Stimulated activated CD8-positive, alpha-beta memory T cell treated with anti-CD3 and anti-CD28 coated beads, Interleukin-4, amount 100 ng/mL, for 4 hours (primary cell): ENCODE measurements around the gene UBE2E2.

Experiments used
- DNase-seq, 2 donors: peaks; one replicate each; pipeline ENCODE4 v3.0.0-alpha.2; 2020; ENCODE audit warnings: low read depth in 2 of 2, low spot score in 1 of 2

The UBE2E2 gene

DNA sequence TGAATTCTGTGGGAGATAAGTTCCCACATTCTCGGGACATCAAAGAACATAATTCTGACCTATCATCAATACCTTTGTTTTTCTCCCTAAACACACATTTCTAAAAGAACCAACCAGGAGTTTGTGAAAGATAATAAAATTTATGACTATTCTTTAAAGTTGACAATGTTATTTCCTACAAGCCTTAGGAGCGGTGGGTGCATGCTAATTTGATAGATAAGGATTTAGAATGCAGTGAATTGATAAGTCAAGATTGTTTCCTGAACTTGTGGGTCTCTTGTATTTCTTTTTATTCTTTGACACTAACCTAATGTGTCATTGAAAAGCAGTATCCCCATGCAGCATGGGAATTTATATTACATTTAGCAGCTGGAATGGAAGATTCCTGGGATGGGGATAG is 10.3 kb upstream of the UBE2E2 start:
- DNase-seq = no peak

DNA sequence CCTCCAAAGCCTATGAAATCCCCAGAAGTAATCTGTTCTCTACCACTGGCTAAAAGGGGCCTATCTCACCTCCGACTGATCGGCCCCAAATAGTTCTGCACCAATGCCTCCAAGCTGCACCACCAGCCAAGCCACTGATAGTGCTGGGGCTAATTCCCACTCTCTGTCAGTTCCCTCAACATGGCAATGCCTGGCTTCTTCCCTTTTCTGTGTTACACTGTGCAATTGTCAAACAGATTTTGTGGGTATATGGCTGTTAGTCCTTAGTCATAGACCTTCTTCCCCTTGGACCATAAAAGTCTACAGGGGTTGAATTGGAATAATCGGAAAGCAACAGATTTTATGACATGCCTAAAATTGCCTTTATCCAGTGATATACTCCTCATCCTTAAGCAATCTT is 9.3 kb upstream of the UBE2E2 start:
- no peak for DNase-seq

DNA sequence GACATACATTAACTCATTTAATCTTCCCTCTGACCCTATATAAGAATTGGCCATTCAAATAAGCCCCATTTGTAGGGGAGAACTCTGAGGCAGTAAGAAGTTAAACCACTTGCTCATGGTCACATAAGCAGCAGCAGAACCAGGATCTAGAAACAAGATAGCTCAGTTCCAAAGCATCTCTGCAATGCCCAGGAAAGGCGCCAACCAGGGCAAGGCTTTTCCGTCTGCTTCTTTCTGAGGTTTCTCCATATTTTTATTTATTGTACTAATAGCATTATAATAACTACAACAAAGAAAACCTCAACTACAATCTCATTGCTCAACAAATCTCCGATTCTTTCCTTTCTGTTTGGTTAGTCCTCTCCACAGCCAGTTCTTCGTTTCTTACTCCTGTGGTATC is 4.3 kb upstream of the UBE2E2 start:
- no peak for DNase-seq

DNA sequence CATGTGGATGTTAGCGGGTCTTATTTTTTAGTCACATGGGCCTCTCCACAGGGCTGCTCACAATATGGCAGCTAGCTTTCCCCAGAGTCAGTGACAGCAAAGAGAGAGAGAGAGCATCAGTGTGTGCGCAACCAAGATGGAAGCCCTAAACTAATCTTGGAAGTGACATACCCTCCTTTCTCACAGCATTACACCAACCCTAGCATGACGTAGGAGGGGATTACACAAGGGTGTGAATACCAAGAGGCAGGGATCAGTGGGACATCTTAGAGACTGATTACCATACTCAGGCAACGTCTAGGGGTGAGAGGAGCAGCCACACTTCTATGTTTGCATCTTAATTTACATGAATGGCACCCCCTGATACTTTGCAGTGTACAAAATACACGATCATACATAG is 3.5 kb upstream of the UBE2E2 start:
- DNase-seq = no peak

DNA sequence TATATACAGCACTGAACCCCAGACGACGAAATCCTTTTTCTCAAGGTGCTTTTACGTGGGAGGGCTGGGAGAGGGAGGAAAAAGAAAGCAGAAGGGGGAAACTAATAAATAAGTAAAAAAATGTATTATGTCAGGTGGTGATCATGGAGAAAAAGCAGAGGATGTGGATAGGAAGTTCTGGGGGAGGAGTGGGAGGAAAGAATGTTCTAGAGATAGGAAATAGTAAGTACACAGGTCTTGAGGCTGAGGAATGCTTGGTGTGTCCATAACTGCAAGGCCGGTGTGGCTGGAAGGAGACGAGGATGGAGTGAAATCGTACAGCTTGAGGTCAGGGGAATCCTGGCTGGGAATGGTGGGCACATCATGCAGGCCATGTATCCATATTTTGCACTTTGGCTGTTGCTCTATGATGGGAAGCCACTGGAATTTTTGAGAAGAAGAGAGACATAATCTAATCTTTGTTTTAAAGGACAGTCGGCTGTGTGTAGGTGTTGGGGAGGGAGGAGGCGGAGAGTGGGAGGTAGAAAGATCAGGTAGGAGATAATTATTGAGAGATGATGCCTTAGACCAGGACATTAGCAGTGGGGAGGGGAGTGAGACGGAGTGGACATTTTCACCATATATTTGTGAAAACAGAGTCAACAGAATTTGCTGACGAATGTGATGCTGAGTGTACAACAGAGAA is 1.8 kb upstream of the UBE2E2 start:
- DNase-seq = no peak

DNA sequence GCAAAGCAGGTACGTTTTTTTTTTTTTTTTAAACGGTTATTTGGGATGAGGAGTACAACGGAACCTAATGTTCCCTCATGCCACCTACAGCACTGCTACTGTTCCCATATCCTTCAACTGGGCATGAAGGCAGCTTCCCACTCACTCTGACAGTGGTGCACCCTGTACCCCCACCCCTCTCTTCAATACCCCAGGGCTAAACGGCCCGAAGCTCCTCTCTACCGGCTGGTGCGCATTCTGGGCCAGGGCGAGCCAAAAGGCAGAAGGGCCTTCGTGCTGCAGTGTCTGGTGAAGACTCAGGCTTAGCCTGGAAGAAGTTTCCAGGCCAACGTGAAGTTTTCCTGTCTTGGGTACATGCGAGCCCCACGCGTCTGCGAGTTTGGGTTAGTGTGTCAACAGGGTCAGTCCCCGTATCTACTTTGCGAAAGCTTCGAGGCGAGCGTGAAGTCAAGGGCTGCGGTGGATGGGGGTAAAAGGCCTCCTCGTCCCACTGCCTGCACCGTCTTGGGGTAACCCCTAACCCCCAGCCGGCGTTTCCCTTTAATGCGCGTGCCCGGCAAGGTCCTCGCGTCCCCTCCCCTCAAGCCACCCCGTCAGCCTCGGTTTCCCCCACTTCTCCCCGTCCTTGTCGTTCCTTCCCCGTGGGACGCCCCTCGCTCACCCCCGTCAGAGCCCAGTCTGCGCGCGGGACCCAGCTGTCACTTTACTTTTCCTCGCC is 765 bp upstream of the UBE2E2 start:
- DNase-seq = no peak

DNA sequence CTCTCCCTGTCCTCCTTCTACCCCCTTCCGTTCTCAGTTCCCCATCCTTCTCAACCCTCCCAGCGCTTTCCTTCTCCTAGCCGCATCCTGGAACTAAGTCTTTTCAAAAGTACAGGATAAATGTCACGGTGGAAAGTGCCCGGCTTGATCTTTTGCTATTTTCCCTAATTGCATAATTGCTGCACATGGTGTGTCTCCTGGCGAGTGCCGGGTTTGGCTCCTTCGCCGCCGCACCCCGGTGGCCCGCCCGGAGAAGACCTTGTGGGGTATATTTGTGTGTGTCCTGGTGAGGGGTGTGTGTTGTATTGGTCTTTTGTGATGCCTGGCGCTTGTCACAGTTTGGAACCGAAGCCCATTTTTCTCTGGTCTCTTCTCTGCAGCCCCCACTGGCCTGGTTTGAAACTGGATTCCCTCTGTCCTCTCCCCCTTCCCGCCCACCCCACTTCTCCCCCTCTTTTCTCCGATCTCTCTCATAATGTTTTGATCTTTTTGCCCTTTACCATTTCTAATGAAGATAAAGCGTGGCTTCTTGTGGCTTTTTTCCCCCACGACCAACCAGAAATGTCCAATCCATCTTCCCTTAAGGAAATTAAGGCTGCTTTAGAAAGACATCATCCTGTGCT is 692 bp downstream of the UBE2E2 start:
- DNase-seq = no peak

DNA sequence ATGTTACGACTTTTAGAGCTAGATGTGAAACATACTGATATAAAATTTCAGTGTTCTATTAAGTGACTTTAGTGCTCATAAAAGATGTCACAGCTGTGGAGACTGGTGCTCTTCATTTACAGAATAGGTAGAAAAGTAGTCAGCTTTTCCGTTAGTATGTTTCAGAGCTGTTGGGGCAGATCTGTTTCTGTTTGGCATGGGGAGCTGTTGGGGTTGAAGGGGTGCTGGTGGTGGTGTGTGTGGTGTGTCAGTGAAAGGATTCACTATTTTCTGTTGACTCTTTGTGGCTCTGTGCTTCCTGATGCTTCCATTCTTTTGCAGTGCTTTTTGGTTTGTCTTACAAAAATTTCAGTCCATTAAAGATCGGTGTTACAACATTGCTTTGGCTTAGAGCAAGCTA is 3.2 kb downstream of the UBE2E2 start:
- DNase-seq = no peak

DNA sequence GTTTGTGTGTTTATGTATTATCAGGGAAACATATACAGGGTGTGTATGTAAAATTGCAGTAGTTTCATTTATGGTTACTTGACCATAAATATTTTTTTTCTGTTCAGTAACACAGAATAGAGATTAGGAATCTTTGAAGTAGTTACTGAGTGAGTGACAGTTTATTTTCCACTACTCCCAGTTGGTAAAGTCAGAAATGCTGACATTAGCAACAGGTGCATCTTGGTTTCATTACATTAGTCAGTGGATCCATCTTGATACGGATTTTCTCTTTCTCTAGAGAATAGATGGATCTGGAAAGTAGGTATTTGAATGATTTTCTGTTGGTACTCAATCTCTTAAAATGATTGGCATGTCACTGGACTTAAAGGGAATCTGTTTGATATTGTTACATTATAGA is 6.0 kb downstream of the UBE2E2 start:
- no peak for DNase-seq

DNA sequence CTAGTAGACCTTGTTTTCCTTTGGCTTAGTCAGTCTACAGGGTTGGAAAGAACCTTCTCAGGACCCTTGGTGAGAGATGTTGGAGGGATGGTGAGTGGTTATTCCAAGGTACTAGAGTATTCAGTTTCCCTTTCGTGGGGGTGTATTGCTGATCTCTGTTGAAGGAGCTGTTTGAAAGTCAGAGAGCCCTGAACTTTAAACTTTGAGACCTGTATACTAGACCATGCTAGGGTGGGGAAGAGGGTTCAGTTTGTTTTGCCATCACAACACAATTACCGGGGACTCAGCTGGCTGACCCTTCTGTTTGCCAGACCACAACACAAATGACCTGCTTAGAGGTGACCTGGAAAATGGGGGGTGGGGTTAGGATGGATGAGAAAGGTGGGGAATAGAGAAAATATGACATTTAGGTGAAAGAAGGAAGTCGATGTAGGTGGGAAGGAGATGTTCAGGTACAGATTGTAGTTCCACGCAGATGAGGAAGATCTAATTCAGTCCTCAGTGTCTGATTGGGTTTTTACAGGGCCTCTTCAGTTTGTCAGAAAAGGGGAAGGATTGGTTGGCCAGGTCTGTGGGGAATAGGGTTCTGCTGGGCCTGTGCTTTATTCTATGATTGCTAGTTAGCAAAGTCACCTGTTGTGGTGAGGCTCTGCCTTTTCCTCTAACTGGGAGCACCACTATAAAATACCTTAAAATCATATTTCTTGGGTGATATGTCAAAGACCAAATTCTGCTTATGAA is 6.8 kb downstream of the UBE2E2 start:
- DNase-seq = no peak

DNA sequence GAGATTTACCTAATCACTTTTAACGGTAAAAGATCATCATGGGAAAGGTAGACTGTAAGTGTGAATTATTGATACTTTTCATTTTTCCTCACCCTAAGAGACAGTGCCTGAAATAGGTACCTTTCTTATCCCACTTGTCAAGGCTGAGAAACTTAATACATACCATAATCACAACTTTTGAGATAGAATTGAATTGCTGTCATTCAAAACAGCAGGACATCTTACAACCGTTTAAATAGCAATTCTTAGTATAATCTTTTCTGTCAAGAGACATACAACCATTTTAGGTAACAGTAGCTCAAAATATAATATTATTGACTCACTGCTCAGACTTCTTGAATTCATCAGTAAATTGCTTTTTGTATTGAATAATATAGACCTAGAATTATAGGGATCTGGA is 10.7 kb downstream of the UBE2E2 start:
- DNase-seq = no peak

DNA sequence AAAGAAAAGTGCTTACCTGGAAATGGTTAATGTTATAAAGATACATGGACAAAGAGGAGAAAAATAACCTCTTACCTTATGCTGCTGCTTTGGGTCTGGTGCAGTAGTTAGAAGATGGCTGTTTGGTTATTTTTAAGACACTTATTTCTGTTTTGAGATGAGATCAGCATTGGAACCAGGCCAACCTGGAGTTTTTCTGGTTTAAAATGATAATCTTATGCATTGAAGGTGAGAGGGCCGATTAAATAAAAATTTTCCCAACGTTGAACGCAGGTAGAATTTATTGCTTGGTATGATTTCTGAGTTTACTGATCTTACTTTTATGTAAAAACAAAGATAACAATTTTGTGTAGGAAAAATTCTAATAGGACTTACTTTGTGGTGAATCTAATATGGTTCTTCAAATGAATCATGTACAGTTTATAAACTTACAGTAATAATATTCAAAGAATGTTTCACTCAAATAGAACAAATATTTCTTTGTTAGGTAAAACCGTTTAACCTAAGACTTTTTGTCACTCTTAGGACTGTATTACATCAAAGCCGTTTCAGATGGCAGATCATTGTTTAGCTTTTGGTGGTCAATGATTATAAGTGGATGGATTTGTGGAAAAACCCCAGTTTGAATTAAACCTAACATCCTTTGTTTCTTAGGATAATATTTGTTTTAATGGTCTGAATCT is 14.9 kb downstream of the UBE2E2 start:
- no peak for DNase-seq

DNA sequence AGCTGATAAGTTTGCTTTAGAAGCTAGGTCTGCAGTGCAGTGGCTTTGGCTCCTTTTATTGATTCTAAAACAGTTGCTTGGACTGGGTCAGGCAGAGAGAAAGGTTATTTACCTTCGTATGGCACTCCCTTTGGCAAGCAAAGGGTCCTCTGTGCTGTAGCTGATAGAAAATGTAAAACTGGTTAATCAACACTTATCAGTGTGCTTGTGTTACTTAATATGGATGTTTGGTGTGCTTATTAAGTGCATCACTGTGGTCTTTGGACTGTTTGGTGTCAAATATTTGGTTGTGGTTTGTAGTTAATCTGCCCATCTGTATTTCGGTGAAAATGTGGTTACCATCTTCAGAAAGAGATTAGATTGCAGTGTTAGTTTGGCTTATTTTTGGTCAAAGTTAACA is 16.0 kb downstream of the UBE2E2 start:
- DNase-seq = no peak

DNA sequence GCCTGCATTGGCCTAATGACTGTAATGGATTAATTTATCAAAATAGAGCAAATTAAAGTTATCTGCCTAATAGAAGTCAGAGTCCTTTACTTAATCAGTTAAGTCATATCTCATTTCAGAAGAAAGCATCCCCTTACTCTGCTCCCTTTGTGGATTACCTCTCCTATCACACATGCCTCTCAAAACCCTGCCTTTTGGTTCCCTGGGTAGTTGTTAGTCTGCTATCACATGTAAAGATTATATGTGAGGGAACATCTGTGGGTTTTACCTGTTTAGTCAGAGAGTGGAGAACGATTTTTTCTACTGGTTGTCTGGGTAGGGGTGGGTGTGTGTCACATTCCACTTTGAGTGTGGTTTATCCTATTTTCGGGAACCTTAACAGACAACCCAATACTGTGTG is 16.4 kb downstream of the UBE2E2 start:
- no peak for DNase-seq

DNA sequence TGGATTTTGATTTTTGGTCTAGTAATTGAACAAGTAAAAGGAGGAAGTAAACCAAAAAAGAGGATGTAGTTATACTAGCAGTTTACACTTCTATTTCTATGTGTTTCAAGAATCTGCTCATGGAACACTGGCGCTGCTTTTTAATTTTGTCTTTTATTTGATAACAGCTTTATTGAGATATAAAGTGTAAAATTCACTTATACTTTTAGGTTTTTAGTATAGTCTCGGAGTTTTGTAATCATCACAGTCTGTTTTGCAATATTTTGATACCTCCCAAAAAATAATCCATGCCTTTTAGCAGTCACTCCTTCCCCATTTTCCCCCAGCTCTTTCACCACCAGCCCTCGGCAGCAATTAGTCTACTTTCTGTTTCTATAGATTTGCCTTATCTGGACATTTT is 18.0 kb downstream of the UBE2E2 start:
- DNase-seq = no peak

DNA sequence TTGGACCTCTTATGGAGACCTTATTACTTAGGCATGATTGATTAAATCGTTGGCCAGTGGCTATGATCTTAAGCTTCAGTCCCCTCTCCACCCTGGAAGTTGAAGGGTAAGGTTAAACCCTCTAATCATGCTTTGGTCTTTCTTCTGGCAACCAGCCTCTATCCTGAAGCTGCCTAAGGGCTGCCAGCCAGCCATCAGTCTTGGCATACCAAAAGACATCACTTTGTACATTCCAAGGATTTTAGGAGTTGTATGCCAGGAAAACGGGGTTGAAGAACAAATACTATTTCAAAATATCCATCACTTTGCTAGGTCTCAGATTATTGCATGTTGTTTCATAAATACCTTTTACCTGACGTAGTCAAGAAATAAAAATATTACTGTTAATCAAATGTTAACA is 28.9 kb downstream of the UBE2E2 start:
- no peak for DNase-seq

DNA sequence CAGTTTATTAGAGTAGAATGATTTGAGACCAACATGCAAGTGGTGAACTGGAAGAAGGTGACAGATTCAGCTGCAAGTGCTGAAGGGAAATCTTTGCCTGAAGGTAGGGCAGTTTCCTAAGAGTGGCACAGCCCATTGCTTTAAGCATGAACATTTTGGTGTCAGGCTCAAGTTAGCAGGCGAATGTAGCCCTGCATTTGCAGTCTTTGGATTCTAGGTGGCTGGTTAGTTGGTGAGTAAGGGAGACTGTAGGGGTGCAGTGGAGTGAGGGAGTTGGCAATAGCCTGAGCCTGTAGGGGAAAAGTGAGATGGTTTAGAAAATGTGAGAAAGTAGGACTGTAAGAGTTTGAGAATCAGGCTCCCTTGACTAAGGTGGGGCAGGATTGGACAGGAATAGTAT is 29.7 kb downstream of the UBE2E2 start:
- DNase-seq = no peak

DNA sequence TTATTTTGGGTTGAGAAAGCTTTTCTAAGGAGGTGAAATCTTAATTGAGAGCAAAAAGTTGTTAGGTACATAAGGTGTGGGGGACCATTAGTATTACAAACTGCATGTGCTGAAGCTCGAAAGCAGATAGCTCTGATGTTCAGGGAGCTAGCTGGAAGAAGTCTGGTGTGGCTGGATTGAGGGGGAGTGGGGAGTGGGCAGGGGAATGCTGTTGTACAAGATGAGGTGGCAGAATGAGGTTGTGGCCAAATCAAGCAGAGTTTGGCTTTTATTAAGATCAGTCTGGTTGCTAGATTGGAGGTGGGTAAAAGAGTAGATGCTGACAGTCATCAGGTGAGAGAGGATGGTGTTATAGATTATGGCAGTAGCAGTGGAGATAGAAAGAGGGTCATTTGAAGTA is 32.1 kb downstream of the UBE2E2 start:
- DNase-seq = no peak

DNA sequence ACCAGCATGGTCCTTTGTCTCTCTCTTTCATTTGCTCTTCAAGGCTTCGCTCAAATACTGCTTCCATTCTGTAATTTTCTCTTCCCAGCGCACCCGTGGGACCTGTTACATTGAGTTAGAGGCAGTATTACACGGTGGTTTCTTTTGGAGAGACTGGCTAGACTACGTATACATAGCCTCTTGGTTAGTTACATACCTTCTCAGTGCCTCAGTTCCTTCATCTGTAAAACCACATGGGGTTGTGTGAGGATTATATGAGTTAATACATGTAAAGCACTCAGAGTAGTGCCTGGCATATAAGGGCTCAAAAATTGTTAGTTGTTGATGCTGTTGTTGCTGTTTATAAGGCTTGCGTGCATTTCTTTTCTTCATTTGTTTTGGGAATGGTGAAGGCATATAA is 33.8 kb downstream of the UBE2E2 start:
- no peak for DNase-seq

DNA sequence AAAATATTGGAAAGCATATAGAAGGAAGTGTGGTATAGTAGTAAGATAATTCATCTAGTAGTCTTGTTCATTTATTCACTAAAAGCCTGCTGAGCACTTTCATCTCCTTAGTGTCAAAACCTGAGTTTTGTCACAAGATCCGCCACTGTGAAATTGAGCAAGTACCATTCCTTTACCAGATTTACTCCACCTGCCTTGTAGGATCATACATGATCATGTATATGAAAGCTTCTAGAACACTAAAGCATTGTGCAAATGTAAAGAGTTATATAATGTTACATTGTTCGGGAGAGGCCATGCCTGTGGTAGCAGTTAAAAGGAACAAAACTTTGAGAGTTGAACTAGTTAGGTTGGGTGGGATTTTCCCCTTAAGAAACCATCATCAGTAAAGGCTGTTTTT is 35.0 kb downstream of the UBE2E2 start:
- DNase-seq = no peak

DNA sequence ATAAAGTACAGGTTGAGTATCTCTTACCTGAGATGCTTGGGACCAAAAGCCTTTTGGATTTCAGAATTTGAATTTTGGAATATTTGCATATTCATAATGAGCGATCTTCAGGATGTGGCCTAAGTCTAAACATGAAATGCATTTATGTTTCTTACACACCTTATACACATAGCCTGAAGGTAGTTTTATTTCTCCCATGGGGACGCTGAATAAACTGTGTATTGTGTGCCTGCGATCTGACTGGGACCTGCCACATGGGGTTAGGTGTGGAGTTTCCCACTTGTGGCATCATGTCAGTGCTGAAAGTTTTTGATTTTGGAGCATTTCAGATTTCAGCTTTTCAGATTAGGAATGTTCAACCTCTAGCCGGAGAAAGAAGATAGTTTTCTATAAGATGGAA is 35.5 kb downstream of the UBE2E2 start:
- no peak for DNase-seq
